Stimulated activated CD4-positive, alpha-beta T cell treated with anti-CD3 and anti-CD28 coated beads, Interleukin-4, amount 100 ng/mL, for 1 hour (primary cell): ENCODE measurements around the gene MRGPRE.

Source experiments
- DNase-seq: peaks from one replicate; pipeline ENCODE4 v3.0.0-alpha.2; 2020

Gene MRGPRE

GRCh38 chr11:3207526-3208189, 24.6 kb downstream of the MRGPRE start:
- no peak for DNase-seq

- DNase-seq: no peak
Observed at GRCh38 chr11:3206922-3207204, 25.4 kb downstream of the MRGPRE start.

GRCh38 chr11:3206156-3206921, 25.9 kb downstream of the MRGPRE start:
- DNase-seq: no peak

DNA sequence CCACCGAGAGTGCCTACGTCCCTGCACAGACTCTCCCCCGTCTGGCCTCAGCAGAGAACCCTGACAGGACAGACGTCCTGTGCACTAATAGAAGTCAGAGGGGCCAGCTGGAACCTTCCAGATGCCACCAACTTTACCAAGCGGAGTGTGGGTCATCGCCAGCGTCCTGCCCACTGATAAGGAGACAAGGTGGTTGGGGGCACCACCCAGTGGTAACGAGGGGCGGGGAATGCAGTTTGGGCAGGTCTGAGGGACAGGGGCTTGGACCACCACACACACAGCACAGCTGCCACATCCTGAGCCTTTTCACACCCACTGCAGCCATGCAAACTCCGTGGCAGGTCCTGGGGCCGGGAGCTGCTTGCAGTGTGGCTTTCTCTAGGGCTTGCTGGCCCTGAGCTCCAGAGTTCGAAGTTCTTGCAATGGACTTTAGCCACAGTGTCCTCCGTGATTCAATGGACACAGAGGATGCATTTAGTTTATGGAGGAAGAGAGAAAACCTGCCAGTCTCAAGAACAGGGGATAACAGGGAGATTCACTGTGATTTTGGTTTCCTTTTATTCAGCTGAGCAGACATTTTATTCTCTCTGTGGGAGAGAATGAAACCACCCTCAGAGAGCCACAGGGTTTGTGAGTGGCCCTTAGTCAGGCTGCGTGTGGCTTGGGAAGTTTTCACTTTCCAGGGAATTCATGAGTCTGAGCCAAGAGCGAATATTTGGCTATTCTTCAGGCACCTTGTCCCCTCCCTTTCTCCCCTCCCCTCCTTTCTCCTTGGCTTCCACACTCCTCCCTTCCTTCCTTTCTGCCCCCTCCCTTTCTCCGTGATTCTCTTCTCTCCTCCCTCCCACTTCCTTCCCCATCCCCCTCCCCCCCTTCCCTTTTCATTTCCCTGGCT, 26.7 kb downstream of the MRGPRE start:
- DNase-seq: no peak

GRCh38 chr11:3204141-3205015, 27.8 kb downstream of the MRGPRE start:
- DNase-seq: no peak

- DNase-seq: no peak
Observed at GRCh38 chr11:3203221-3204043, 28.8 kb downstream of the MRGPRE start.

- no peak for DNase-seq
Observed at GRCh38 chr11:3202759-3203158, 29.5 kb downstream of the MRGPRE start.

GRCh38 chr11:3202305-3202704, 29.9 kb downstream of the MRGPRE start:
- DNase-seq: no peak

GRCh38 chr11:3201677-3202181, 30.5 kb downstream of the MRGPRE start:
- no peak for DNase-seq

DNA sequence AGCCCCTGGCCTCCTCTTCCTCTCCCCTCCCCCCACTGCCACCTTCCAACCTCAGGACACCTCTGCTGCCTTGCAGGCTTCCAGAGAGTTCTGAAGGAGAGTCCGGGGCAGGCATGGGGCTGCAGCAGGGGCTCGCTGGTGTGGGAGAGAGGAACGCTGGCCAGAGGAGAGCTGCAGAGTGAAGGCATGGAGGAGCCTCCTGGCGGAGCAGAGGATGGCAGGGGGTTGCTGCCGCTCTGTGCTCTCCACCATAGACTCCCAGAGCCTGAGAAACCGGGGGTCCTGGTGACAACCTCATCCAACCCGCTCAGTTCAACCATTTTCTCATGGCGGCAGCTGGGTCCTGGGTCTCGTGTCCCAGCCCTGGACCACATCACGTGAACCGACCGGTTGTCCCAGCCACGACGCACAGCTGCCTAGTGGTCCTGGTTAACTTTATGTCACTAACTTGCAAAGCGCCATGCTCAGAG, 31.1 kb downstream of the MRGPRE start:
- DNase-seq: no peak

- no peak for DNase-seq
Observed at GRCh38 chr11:3200388-3201111, 31.7 kb downstream of the MRGPRE start.

DNA sequence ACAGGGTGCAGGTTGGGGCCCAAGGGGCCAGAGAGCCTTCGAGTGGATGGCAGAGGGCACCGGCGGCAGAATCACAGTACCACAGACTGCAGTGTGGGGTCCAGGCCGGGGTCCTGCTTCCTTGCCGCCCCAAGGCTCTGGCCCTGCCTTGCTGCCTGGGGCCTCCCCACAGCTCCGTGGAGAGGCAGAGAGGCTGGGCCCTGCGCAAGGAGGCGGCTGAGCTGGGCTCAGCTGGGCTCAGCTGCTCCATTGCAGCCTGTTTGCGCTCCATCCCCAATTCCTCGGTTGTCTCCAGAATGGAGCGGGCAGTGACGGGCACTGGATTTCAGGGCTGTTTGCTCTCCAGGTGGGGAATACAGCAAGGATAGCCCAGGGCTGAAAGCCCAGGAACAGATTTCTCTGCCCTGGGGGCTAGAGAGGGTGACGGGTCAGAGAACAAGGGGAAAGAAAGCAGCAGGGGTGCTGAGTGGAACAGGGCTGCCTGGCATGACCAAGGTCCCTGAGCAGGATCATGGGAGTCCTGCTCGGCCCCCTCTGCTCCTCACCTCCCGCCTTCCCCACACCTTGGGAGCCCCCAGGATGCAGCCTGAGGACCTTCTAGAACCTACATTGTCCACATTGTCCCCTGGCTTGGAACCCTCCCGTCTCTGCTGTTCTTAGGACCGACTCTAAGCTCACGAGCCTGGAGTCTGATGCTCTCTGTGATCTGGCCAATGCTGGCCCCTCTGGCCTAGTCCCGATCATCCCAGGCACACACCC, 32.5 kb downstream of the MRGPRE start:
- DNase-seq: no peak

DNA sequence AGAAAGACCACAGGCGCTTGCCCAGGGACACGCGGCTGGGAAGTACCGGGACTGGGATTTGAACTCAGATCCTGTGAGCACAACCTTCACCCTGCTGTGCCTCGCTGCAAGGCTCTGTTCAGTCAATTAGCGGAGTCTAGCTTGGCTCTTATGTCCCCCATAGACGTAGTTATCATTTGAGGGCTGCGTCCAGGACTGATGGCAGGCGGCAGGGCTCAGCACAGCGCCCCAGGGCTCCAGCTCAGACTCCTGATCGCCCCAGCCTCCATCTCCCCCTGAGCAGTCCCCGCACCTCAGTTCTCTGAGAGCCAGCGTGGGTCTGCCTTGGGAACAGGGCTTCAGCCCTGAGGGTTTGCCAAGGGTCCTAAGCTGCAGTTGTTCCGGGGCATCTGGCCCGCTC, 33.4 kb downstream of the MRGPRE start:
- no peak for DNase-seq

GRCh38 chr11:3197878-3198528, 34.2 kb downstream of the MRGPRE start:
- DNase-seq: no peak

GRCh38 chr11:3197044-3197695, 35.0 kb downstream of the MRGPRE start:
- DNase-seq: no peak

DNA sequence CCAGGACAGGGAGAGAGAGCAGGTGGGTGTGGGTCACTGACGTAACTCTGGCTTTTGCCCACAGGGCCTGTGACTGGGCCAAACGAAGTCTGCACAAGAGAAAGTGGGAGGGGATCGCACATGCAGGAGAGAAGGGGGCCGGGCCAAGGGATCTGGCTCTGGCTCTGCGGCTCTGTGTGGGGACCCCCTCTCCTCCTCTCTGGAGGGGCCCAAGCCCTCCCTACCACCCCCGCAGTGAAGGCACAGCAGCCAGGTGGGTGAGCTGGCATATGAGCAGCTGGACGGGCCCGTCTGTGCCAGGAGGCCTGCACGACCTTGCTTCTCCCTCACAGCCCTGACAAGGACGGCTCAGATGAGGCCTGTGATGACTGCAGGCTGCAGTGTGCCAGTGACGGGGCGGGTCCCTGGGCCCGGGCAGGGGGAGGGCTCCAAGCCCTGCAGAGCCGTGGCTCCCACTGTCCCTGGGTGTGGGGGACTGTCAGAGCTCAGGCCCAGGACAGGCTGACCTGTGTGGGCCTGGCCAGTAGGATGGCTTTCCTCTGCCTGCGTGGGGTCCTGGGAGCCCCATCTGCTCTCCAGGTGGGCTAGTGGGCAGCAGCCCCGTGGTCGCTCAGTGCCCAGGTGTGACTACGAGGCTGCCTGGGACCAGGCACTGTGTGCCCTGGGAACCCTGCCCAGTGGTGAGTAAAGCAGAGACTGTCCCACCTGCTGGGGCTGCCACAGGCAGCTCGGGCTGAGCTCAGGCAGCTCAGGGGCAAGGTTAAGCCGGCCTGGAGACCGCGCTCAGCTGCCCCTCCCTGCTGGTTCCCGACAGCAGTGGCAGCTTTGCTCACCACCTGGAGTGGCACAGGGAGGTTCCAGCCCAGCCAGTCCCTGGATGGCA, 35.8 kb downstream of the MRGPRE start:
- no peak for DNase-seq

DNA sequence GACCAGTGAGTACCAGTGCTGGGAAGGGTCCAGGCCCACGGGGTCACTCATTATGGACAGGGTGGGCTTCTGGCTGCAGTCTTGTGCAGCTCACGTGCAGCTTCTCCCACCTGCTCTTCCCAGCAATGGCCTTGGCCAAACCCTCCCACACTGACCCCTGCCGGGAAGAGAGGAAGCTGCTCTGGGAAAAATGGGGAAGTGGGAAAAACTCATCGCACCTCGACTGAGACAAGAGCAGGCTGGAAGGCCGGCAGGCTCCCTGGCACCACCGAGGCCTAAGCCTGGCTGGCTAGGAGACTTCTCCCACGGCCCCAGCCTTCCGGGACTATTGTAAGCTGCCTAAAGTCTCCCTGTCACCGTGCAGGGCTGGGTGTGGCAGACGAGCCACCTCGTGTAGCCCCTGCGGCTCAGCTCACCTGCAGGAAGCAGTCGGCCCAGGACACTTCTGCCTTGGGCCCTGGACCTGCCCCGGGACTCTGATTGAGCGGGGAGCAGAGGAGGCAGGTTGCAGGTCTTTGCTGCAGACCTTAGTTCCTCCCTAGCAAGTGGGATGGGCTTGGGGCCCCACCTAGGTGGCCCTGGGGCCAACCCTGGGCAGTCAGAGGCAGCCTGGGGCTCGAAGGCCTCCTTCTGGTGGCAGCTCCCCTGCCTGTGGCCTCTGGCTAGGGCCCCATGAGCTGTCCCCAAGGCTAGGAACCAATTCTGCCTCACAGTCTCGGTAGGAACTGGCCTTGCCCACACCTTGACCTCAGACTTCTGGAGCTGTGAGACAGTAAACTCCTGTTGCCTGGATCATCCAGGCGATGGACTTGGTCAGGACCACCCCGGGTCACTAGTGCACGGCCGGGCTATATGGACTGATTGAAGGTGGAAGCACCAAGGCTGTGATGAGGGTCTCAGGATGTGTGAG, 36.7 kb downstream of the MRGPRE start:
- DNase-seq: no peak
